Activated naive CD8-positive, alpha-beta T cell treated with anti-CD3 and anti-CD28 coated beads, Interleukin-2, amount 50 U/mL, for 24 hours (primary cell): ENCODE data around the gene SDR42E2.

Experiments
- ATAC-seq: fragments of 150-1000 bp; cut with Tn5 transposase; one replicate; pipeline ENCODE4 v1.10.0; 2021
- DNase-seq: peaks from one replicate; pipeline ENCODE4 v3.0.0; 2021
- H3K27ac Mint-ChIP-seq: one replicate; pipeline ENCODE4 v1.8.0; 2021; ENCODE audit warnings: mild to moderate bottlenecking, mixed read lengths
- H3K27me3 Mint-ChIP-seq: one replicate; pipeline ENCODE4 v1.8.0; 2021; ENCODE audit warnings: mixed read lengths
- H3K36me3 Mint-ChIP-seq: one replicate; pipeline ENCODE4 v1.8.0; 2021; ENCODE audit warnings: low read depth, mixed read lengths
- H3K4me1 Mint-ChIP-seq: one replicate; pipeline ENCODE4 v1.8.0; 2021; ENCODE audit warnings: mixed read lengths
- H3K4me3 Mint-ChIP-seq: one replicate; pipeline ENCODE4 v1.8.0; 2021; ENCODE audit warnings: mild to moderate bottlenecking, moderate library complexity, mixed read lengths
- H3K9me3 Mint-ChIP-seq: one replicate; pipeline ENCODE4 v1.8.0; 2021; ENCODE audit warnings: mixed read lengths

The SDR42E2 gene

GRCh38 chr16:22177968-22178930 lies 15.9 kb downstream of the SDR42E2 start:
- Mint-ChIP-seq H3K4me3 (no peak overlapping the region), H3K4me1 (no peaks in the 10 kb centered on the region), H3K27ac (no peak overlapping the region), H3K36me3 (no peaks in the 10 kb centered on the region), H3K27me3 (no peaks in the 10 kb centered on the region), H3K9me3 (no peaks in the 10 kb centered on the region)
- DNase-seq (no peak), ATAC-seq (no peak)

GRCh38 chr16:22181426-22181825 lies 19.1 kb downstream of the SDR42E2 start:
- Mint-ChIP-seq H3K27me3 (no peaks in the 10 kb centered on the region), H3K9me3 (no peaks in the 10 kb centered on the region), H3K4me3 (no peak overlapping the region), H3K36me3 (no peaks in the 10 kb centered on the region), H3K27ac (no peak overlapping the region), H3K4me1 (no peaks in the 10 kb centered on the region)
- no peak for DNase-seq
- no peak for ATAC-seq

GRCh38 chr16:22181843-22182242 lies 19.5 kb downstream of the SDR42E2 start:
- no peak for DNase-seq
- Mint-ChIP-seq H3K9me3 (no peaks in the 10 kb centered on the region), H3K36me3 (no peaks in the 10 kb centered on the region), H3K4me3 (no peak overlapping the region), H3K27ac (no peak overlapping the region), H3K27me3 (no peaks in the 10 kb centered on the region), H3K4me1 (no peaks in the 10 kb centered on the region)
- ATAC-seq: no peak

- H3K27me3 Mint-ChIP-seq: no peaks in the 10 kb centered on the region
- no peak overlapping the region for H3K27ac Mint-ChIP-seq
- no peak for DNase-seq
- peaks cover 4% of the 10 kb centered on the region for H3K4me1 Mint-ChIP-seq
- H3K36me3 Mint-ChIP-seq: no peaks in the 10 kb centered on the region
- H3K9me3 Mint-ChIP-seq: no peaks in the 10 kb centered on the region
- no peak overlapping the region for H3K4me3 Mint-ChIP-seq
- ATAC-seq: no peak
Observed at GRCh38 chr16:22183335-22183734, 21.0 kb downstream of the SDR42E2 start.

GRCh38 chr16:22183901-22184614 lies 21.8 kb downstream of the SDR42E2 start:
- H3K9me3 Mint-ChIP-seq: no peaks in the 10 kb centered on the region
- DNase-seq (no peak), ATAC-seq (no peak)
- H3K4me3 Mint-ChIP-seq: no peak overlapping the region
- no peaks in the 10 kb centered on the region for H3K36me3 Mint-ChIP-seq
- H3K27ac Mint-ChIP-seq: no peak overlapping the region
- H3K4me1 Mint-ChIP-seq: peaks cover 12% of the 10 kb centered on the region
- H3K27me3 Mint-ChIP-seq: no peaks in the 10 kb centered on the region

- H3K27ac Mint-ChIP-seq: no peak overlapping the region
- H3K4me3 Mint-ChIP-seq: no peak overlapping the region
- H3K27me3 Mint-ChIP-seq: no peaks in the 10 kb centered on the region
- DNase-seq: no peak
- H3K36me3 Mint-ChIP-seq: no peaks in the 10 kb centered on the region
- peaks cover 17% of the 10 kb centered on the region for H3K4me1 Mint-ChIP-seq
- no peaks in the 10 kb centered on the region for H3K9me3 Mint-ChIP-seq
- no peak for ATAC-seq
Observed at GRCh38 chr16:22184615-22184968, 22.3 kb downstream of the SDR42E2 start.

GRCh38 chr16:22186517-22186916 lies 24.2 kb downstream of the SDR42E2 start:
- H3K27ac Mint-ChIP-seq: no peak overlapping the region
- no peaks in the 10 kb centered on the region for H3K9me3 Mint-ChIP-seq
- H3K27me3 Mint-ChIP-seq: no peaks in the 10 kb centered on the region
- ATAC-seq (no peak), DNase-seq (no peak)
- H3K4me1 Mint-ChIP-seq: peaks cover 24% of the 10 kb centered on the region
- no peaks in the 10 kb centered on the region for H3K36me3 Mint-ChIP-seq
- no peak overlapping the region for H3K4me3 Mint-ChIP-seq

- DNase-seq (no peak), ATAC-seq (no peak)
- H3K4me1 Mint-ChIP-seq: peaks cover 38% of the 10 kb centered on the region
- no peaks in the 10 kb centered on the region for H3K36me3 Mint-ChIP-seq
- no peak overlapping the region for H3K27ac Mint-ChIP-seq
- no peak overlapping the region for H3K4me3 Mint-ChIP-seq
- H3K27me3 Mint-ChIP-seq: no peaks in the 10 kb centered on the region
- H3K9me3 Mint-ChIP-seq: no peaks in the 10 kb centered on the region
Observed at GRCh38 chr16:22188267-22188594, 25.9 kb downstream of the SDR42E2 start.

GRCh38 chr16:22188595-22189442 lies 26.5 kb downstream of the SDR42E2 start:
- Mint-ChIP-seq H3K27ac (peak overlapping the region; percentile 99), H3K9me3 (peaks cover 4% of the 10 kb centered on the region), H3K4me3 (peak overlapping the region; percentile 91), H3K27me3 (no peaks in the 10 kb centered on the region), H3K4me1 (peaks cover 44% of the 10 kb centered on the region), H3K36me3 (no peaks in the 10 kb centered on the region)
- DNase-seq: peak; percentile 63
- no peak for ATAC-seq

GRCh38 chr16:22189473-22190080 lies 27.3 kb downstream of the SDR42E2 start:
- no peaks in the 10 kb centered on the region for H3K27me3 Mint-ChIP-seq
- H3K36me3 Mint-ChIP-seq: no peaks in the 10 kb centered on the region
- peak overlapping the region; percentile 99 for H3K27ac Mint-ChIP-seq
- DNase-seq (no peak), ATAC-seq (no peak)
- H3K4me1 Mint-ChIP-seq: peaks cover 52% of the 10 kb centered on the region
- H3K4me3 Mint-ChIP-seq: peak overlapping the region; percentile 91
- peaks cover 6% of the 10 kb centered on the region for H3K9me3 Mint-ChIP-seq

GRCh38 chr16:22190081-22190775 lies 27.9 kb downstream of the SDR42E2 start:
- H3K36me3 Mint-ChIP-seq: no peaks in the 10 kb centered on the region
- DNase-seq: peak; percentile 99

GRCh38 chr16:22190776-22191531 lies 28.6 kb downstream of the SDR42E2 start:
- Mint-ChIP-seq H3K4me1 (peaks cover 64% of the 10 kb centered on the region), H3K4me3 (peak overlapping the region; percentile 91), H3K9me3 (peaks cover 6% of the 10 kb centered on the region), H3K27me3 (peaks cover 3% of the 10 kb centered on the region), H3K36me3 (peaks cover 3% of the 10 kb centered on the region), H3K27ac (peak overlapping the region; percentile 99)
- ATAC-seq: peak; percentile 48
- peak; percentile 99 for DNase-seq

More at GRCh38 chr16:22190081-22190775, 27.9 kb downstream of the SDR42E2 start:
- Mint-ChIP-seq H3K4me3 (peak overlapping the region; percentile 91), H3K9me3 (peaks cover 6% of the 10 kb centered on the region), H3K27ac (peak overlapping the region; percentile 99), H3K4me1 (peaks cover 58% of the 10 kb centered on the region), H3K27me3 (no peaks in the 10 kb centered on the region)
- peak; percentile 65 for ATAC-seq
